ENCODE data around the gene TGFBI.
A peak's percentile ranks its signal among the peaks of the same experiment; 100 is the strongest.

TGFBI gene

DNA sequence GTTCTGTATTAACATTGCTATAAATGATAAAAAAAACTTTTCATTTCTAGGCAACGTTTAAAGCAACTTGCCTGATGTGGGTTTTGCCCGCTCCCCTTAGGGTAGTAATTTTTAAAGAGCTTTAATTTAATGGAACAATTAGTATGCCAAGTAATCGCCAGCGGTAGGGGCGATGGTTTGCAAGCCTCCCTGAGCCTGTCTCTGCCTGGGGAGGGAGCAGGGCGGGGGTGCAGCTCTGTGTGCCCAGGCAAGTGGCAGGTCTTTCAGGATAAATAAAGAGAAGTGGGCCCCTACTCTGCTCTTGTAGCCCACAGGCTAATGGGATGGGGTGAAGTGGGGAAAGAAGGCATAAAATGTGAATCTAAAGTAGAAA is 13.8 kb upstream of the TGFBI start:
- H3K4me3 Mint-ChIP-seq: no peak overlapping the region
- no peak for ATAC-seq
- peaks cover 65% of the 10 kb centered on the region for H3K27me3 Mint-ChIP-seq
- no peak for DNase-seq
- H3K9me3 Mint-ChIP-seq: no peaks in the 10 kb centered on the region
- no peak overlapping the region for H3K27ac Mint-ChIP-seq
- H3K4me1 Mint-ChIP-seq: no peaks in the 10 kb centered on the region

GRCh38 chr5:136015966-136016650 is 12.7 kb upstream of the TGFBI start:
- H3K4me3 Mint-ChIP-seq: no peak overlapping the region
- no peak for ATAC-seq
- peaks cover 54% of the 10 kb centered on the region for H3K27me3 Mint-ChIP-seq
- no peak for DNase-seq
- no peak overlapping the region for H3K27ac Mint-ChIP-seq
- H3K9me3 Mint-ChIP-seq: no peaks in the 10 kb centered on the region
- no peaks in the 10 kb centered on the region for H3K4me1 Mint-ChIP-seq

DNA sequence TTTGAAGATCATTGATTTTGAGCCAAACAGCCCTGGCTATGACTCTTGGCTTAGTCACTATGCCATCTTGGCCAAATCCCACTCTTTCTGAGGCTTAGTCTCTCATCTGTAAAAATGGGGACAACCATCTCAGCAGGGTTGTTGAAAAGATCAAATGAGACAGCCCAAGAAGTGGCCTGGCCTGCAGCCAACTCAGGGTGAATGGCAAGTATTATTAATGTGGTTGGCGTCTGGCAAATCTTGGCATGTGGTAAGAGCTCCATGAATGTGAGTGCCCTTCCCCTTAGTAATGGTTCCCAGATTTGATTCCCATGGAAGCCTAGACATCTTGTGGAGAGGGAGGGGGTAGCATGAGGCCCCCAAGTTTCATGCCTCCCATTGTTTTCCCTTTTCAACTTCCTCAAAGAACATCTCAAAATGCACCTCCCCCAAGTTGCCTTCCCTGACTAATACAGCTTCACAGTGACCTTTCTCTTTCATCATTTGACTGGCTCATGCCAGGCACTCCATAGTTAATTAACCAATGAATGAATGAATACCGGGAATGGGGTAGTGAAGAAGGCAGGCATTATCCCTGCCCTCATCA is 11.8 kb upstream of the TGFBI start:
- H3K9me3 Mint-ChIP-seq: no peaks in the 10 kb centered on the region
- ATAC-seq (no peak), DNase-seq (no peak)
- H3K4me1 Mint-ChIP-seq: no peaks in the 10 kb centered on the region
- H3K27ac Mint-ChIP-seq: no peak overlapping the region
- H3K4me3 Mint-ChIP-seq: no peak overlapping the region
- peaks cover 46% of the 10 kb centered on the region for H3K27me3 Mint-ChIP-seq

DNA sequence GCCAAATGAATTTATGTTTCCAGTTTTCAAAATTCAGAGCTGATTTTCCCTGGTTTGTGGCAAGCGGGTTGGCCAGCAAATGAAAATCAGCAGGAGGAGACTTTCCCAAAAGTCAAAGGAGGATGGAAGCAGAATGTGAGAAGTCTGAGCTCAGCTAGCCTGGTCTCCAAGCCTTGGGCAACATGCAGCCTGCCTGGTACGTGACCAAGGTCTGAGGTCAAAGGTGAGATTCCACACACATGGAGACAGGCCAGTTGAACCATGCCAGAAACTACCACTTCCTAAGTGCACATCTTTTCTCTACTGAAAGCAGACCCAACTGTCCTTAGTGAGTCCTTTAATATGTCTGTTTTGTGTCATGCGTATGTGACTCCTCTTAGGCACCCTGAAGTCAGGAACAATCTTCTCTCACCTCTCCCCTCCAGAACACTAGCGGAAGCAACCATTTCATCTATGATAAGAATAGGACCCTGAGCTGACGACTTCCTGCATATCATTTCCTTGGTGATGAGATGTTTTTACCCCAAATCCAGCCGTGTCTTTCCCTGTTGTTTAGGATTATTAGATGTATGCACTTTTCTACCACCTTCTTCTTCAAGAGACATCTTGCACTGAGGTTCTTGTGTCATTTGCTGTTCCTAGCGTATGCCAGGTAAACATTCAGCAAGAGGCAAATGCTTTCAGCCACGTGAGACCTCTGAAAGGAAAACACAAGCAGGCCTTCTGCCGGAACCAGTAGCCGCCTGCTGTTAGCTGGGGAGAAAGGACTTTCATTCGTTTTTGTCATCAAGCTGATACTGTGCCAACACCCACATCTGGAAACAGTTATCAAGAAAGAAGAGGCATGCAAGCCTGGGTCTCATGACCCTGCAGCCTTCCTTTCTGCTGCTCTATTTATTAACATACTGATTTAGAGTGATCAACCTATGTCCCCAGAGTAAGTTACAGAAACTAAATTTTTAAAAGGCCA is 9.7 kb upstream of the TGFBI start:
- ATAC-seq (no peak), DNase-seq (no peak)
- no peak overlapping the region for H3K27ac Mint-ChIP-seq
- no peaks in the 10 kb centered on the region for H3K9me3 Mint-ChIP-seq
- no peaks in the 10 kb centered on the region for H3K4me1 Mint-ChIP-seq
- peaks cover 45% of the 10 kb centered on the region for H3K27me3 Mint-ChIP-seq
- H3K4me3 Mint-ChIP-seq: no peak overlapping the region

- H3K9me3 Mint-ChIP-seq: no peaks in the 10 kb centered on the region
- H3K27me3 Mint-ChIP-seq: peaks cover 36% of the 10 kb centered on the region
- H3K4me1 Mint-ChIP-seq: no peaks in the 10 kb centered on the region
- DNase-seq (no peak), ATAC-seq (no peak)
- no peak overlapping the region for H3K27ac Mint-ChIP-seq
- H3K4me3 Mint-ChIP-seq: no peak overlapping the region
Measured at GRCh38 chr5:136020001-136020382, 8.8 kb upstream of the TGFBI start.

DNA sequence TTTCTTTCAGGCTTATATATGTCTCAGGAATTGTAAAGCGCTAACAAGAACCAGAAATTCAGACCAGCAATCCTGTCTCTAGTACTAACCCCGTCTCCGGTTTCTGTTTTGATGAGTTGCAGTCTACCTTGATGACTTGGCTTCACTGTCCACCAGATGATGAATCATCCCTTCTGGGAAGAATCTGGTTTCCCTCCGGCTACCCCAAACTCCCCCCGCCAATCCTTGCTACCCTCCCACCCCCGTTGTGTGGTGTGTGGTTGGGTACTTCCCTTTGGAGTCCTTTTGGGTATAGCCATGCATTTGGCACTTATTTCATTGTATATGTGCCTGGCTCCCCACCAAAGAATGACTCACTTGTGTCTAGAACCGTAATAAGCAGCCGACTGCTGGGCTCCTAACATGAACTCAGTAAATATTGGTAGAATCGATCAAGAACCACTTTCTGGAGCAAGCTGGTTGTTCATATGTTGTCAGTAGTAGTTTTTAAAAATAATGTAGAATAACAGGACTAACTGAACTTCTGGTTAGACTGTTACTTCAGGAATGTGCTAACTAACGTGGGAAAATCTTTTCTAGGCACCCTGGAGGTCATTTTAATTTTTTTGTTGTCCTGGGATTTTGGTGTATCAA is 8.3 kb upstream of the TGFBI start:
- ATAC-seq: peak; percentile 87
- H3K27me3 Mint-ChIP-seq: peaks cover 31% of the 10 kb centered on the region
- H3K27ac Mint-ChIP-seq: no peak overlapping the region
- no peak overlapping the region for H3K4me3 Mint-ChIP-seq
- H3K9me3 Mint-ChIP-seq: no peaks in the 10 kb centered on the region
- DNase-seq: peak in 1 of 2 donors; percentile 47
- H3K4me1 Mint-ChIP-seq: no peaks in the 10 kb centered on the region

- H3K4me3 Mint-ChIP-seq: no peak overlapping the region
- no peaks in the 10 kb centered on the region for H3K4me1 Mint-ChIP-seq
- H3K27ac Mint-ChIP-seq: no peak overlapping the region
- DNase-seq (no peak), ATAC-seq (no peak)
- peaks cover 25% of the 10 kb centered on the region for H3K27me3 Mint-ChIP-seq
- no peaks in the 10 kb centered on the region for H3K9me3 Mint-ChIP-seq
Measured at GRCh38 chr5:136021016-136021405, 7.8 kb upstream of the TGFBI start.

DNA sequence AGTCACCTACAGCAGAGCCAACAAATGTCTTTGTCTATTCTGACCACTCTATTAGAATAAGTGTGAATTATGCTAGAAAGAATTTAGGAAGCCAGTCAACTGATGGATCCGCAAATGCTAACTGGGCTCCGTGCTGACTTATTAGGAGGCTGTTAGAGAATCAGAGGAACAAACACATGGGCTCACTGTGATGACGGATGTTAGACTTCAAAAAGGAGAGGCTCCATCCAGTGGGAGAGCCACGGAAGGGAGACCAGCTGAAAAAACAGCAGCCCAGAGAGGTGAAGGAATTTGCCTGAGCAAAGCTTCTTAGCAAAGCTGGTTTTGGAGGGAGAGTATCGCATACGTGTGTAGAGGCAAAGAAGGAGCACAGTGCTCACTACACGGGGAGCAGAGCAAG is 5.8 kb upstream of the TGFBI start:
- Mint-ChIP-seq H3K27me3 (peaks cover 36% of the 10 kb centered on the region), H3K4me3 (no peak overlapping the region), H3K4me1 (no peaks in the 10 kb centered on the region), H3K9me3 (no peaks in the 10 kb centered on the region), H3K27ac (no peak overlapping the region)
- no peak for DNase-seq
- ATAC-seq: no peak

DNA sequence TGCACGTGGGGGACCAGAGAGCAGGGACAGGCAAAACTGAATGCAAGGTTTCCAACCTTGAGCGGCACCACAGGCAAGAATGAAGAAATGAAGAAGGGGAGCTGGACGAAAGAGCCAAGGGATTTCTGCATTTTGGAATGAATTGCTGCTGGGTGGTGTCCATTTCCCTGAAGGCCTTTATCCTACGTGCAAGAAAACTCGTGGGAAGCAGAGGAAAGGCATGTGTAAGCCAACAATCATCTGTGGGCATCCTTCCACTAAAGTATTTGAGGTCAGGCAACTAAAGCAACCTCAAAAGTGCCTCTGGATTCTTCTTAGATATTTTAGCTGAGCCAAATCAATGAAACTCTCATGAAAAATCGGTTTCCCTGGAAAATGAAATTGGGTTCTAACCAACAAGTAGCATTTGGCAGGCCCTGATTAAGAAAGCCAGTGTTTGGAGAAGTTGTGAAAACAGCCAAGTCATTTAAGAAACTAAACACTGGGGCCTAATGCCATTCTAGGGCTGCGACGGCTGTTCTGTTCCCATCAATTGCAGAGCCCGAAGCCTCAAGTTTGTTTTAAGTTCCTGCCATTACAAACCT is 4.7 kb upstream of the TGFBI start:
- no peak for DNase-seq
- Mint-ChIP-seq H3K4me1 (no peaks in the 10 kb centered on the region), H3K27ac (no peak overlapping the region), H3K27me3 (peaks cover 40% of the 10 kb centered on the region), H3K4me3 (no peak overlapping the region), H3K9me3 (no peaks in the 10 kb centered on the region)
- no peak for ATAC-seq

- Mint-ChIP-seq H3K4me1 (no peaks in the 10 kb centered on the region), H3K27ac (no peak overlapping the region), H3K27me3 (peaks cover 46% of the 10 kb centered on the region), H3K9me3 (no peaks in the 10 kb centered on the region), H3K4me3 (no peak overlapping the region)
- no peak for ATAC-seq
- DNase-seq: no peak
Measured at GRCh38 chr5:136025900-136026299, 2.9 kb upstream of the TGFBI start.

DNA sequence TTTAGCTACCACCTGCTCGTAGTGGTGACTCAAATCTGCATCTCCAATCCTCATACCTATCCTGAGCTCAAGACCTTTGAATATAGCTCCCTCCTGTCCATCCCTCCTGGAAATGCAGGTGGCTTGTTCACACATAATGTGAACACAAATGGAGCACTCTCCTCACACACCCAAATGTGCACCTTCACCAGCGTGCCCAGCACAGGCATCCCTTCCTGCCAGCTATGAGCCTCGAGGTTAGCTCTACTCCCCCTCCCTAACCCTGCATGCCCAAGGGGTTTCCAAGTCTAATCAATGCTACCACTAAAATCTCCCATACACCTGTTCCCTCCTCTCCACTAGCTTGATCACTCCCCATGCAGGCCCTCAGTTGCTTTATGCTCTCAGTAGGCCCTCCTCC is 2.2 kb upstream of the TGFBI start:
- DNase-seq (no peak), ATAC-seq (no peak)
- H3K27ac Mint-ChIP-seq: no peak overlapping the region
- H3K27me3 Mint-ChIP-seq: peaks cover 46% of the 10 kb centered on the region
- H3K4me3 Mint-ChIP-seq: no peak overlapping the region
- H3K9me3 Mint-ChIP-seq: no peaks in the 10 kb centered on the region
- no peaks in the 10 kb centered on the region for H3K4me1 Mint-ChIP-seq

GRCh38 chr5:136027311-136027710 is 1.5 kb upstream of the TGFBI start:
- peaks cover 43% of the 10 kb centered on the region for H3K27me3 Mint-ChIP-seq
- no peak overlapping the region for H3K4me3 Mint-ChIP-seq
- no peak for DNase-seq
- ATAC-seq: no peak
- H3K9me3 Mint-ChIP-seq: no peaks in the 10 kb centered on the region
- H3K4me1 Mint-ChIP-seq: no peaks in the 10 kb centered on the region
- no peak overlapping the region for H3K27ac Mint-ChIP-seq

DNA sequence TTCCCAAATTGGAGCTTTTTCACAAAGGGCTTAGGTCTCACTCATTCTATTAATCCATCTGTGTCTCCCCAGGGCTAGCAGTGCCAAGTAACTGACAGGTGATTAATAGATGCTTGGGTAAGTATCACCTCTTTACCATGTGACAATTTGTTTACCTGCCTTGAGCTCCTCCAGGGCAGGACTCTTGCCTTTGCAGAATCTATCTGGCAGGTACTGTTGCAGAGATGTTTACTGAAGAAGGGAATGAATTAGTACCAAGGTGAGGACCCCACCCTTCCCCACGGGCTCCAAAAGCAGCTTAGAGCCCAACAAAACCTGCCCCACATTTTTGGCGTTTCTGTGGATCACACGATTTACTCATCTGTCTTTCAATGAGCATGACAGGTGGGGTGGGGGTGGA is 698 bp upstream of the TGFBI start:
- Mint-ChIP-seq H3K27me3 (peaks cover 35% of the 10 kb centered on the region), H3K9me3 (no peaks in the 10 kb centered on the region), H3K4me3 (no peak overlapping the region), H3K27ac (no peak overlapping the region), H3K4me1 (no peaks in the 10 kb centered on the region)
- DNase-seq (no peak), ATAC-seq (no peak)

GRCh38 chr5:136030252-136030651 is 1.5 kb downstream of the TGFBI start:
- H3K4me3 Mint-ChIP-seq: no peak overlapping the region
- H3K27me3 Mint-ChIP-seq: peaks cover 26% of the 10 kb centered on the region
- H3K27ac Mint-ChIP-seq: no peak overlapping the region
- H3K9me3 Mint-ChIP-seq: no peaks in the 10 kb centered on the region
- ATAC-seq (no peak), DNase-seq (no peak)
- no peaks in the 10 kb centered on the region for H3K4me1 Mint-ChIP-seq

- Mint-ChIP-seq H3K27me3 (peaks cover 26% of the 10 kb centered on the region), H3K27ac (no peak overlapping the region), H3K4me1 (peaks cover 5% of the 10 kb centered on the region), H3K4me3 (no peak overlapping the region), H3K9me3 (no peaks in the 10 kb centered on the region)
- no peak for DNase-seq
- ATAC-seq: no peak
Measured at GRCh38 chr5:136030956-136031611, 2.3 kb downstream of the TGFBI start.
